ENCODE results near the gene LRG1. TPM values are rescaled to one million over a fixed set of nuclear protein-coding genes. Genes with fewer than 3 reads are reported as not detected.
A peak's percentile ranks its signal among the peaks of the same experiment; 100 is the strongest.

LRG1 gene
- total and polyA plus RNA-seq, 2 of the 13 experiments (the other 11 are each of a cell fraction or from before 2014, with no cell fraction given) = 12.0 to 39.3 TPM

DNA sequence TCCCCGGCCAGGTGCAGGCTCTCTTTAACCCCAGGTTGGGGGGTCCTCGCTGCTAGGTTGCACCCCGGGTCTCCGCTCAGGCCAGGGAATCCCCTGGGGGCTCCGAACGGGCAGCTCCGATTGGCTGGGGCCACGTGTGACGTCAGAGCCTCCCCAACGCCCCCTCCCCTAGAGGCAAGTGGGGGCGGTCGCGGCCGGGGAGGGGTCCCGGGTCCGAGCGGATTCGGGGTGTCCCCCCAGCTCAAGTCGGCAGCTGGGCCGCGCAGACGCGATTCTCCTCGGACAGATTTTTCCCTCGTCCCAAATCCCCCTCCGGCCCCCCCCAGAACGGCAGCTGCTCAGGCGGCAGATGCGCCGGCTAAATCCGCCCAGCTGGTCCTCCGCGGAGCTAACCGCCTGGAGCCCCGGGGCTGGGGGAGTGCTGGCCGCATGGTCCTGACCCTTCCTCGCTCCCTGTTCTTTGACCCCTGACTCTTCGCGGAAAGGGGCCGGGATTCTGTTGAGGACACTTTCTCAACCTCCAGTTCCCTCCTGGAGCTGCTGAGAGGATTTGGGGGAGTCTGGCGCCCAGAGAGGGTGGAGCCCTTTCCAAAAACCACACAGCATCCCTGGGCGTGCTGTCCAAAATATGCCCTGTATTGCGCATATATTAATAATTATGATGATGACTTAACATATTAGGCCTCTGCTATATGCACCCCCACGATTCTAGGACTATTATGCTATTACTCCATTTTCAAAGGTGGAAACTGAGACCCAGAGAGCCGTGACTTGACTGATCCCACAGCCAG, 45.0 kb upstream of the LRG1 start (continued):
- TF ChIP-seq KDM2A (CRISPR knock-in tag; IDR thresholded peaks at IDR 0.05; ENCODE audit: borderline replicate concordance, low read depth) = no peak
- TF ChIP-seq SIN3B (IDR thresholded peaks at IDR 0.05; ENCODE audit: low read length) = no peak
- TF ChIP-seq POLR2AphosphoS5 (IDR thresholded peaks at IDR 0.05; ENCODE audit: low read depth, low read length) = no peak
- 0 out of 2 replicates have a peak, but pooled peaks have one; percentile 58 for TF ChIP-seq ZNF704 (CRISPR knock-in tag; IDR thresholded peaks at IDR 0.05; ENCODE audit: borderline replicate concordance)
- TF ChIP-seq KAT8 (CRISPR knock-in tag; IDR thresholded peaks at IDR 0.05) = no peak
- TF ChIP-seq, protein P1, sequence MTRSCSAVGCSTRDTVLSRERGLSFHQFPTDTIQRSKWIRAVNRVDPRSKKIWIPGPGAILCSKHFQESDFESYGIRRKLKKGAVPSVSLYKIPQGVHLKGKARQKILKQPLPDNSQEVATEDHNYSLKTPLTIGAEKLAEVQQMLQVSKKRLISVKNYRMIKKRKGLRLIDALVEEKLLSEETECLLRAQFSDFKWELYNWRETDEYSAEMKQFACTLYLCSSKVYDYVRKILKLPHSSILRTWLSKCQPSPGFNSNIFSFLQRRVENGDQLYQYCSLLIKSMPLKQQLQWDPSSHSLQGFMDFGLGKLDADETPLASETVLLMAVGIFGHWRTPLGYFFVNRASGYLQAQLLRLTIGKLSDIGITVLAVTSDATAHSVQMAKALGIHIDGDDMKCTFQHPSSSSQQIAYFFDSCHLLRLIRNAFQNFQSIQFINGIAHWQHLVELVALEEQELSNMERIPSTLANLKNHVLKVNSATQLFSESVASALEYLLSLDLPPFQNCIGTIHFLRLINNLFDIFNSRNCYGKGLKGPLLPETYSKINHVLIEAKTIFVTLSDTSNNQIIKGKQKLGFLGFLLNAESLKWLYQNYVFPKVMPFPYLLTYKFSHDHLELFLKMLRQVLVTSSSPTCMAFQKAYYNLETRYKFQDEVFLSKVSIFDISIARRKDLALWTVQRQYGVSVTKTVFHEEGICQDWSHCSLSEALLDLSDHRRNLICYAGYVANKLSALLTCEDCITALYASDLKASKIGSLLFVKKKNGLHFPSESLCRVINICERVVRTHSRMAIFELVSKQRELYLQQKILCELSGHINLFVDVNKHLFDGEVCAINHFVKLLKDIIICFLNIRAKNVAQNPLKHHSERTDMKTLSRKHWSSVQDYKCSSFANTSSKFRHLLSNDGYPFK (CRISPR knock-in tag; IDR thresholded peaks at IDR 0.05; ENCODE audit: borderline replicate concordance) = no peak
- no peak for TF ChIP-seq ZNF281 (CRISPR knock-in tag; IDR thresholded peaks at IDR 0.05; ENCODE audit: borderline replicate concordance)
- TF ChIP-seq BCL3 (CRISPR knock-in tag; IDR thresholded peaks at IDR 0.05) = no peak
- 0 out of 2 replicates have a peak, but pooled peaks have one; percentile 34 for TF ChIP-seq ZNF563 (CRISPR knock-in tag; IDR thresholded peaks at IDR 0.05)
- no peak for TF ChIP-seq CC2D1A (CRISPR knock-in tag; IDR thresholded peaks at IDR 0.05)
- no peak for TF ChIP-seq SP4 (CRISPR knock-in tag; IDR thresholded peaks at IDR 0.05)
- no peak for TF ChIP-seq RNF2 (conservative IDR thresholded peaks at IDR 0.05; ENCODE audit: low read depth)
- TF ChIP-seq ATF1 (CRISPR knock-in tag; IDR thresholded peaks at IDR 0.05) = no peak; the same call in 1 of the 2 replicates
- TF ChIP-seq ZNF616 (CRISPR knock-in tag; IDR thresholded peaks at IDR 0.05; ENCODE audit: low read depth) = no peak
- TF ChIP-seq CENPX (CRISPR knock-in tag; IDR thresholded peaks at IDR 0.05) = no peak
- TF ChIP-seq, protein P2, sequence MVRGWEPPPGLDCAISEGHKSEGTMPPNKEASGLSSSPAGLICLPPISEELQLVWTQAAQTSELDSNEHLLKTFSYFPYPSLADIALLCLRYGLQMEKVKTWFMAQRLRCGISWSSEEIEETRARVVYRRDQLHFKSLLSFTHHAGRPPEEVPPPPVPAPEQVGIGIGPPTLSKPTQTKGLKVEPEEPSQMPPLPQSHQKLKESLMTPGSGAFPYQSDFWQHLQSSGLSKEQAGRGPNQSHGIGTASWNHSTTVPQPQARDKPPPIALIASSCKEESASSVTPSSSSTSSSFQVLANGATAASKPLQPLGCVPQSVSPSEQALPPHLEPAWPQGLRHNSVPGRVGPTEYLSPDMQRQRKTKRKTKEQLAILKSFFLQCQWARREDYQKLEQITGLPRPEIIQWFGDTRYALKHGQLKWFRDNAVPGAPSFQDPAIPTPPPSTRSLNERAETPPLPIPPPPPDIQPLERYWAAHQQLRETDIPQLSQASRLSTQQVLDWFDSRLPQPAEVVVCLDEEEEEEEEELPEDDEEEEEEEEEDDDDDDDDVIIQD (CRISPR knock-in tag; IDR thresholded peaks at IDR 0.05; ENCODE audit: low read depth) = no peak
- no peak for TF ChIP-seq IKZF4 (CRISPR knock-in tag; IDR thresholded peaks at IDR 0.05; ENCODE audit: borderline replicate concordance, low read depth, not compliant biosample characterization)
- TF ChIP-seq PRPF4 (IDR thresholded peaks at IDR 0.05; ENCODE audit: low read depth, low read length, poor library complexity, severe bottlenecking) = no peak
